Prostate gland (tissue), 2 donors: Measurements from ENCODE around the gene EIPR1. TPM values are rescaled to one million over a fixed set of nuclear protein-coding genes. Genes with fewer than 3 reads are reported as not detected.

Source experiments
- DNase-seq: peaks from one replicate; pipeline ENCODE4 v3.0.0-alpha.2; 2019; ENCODE audit warnings: low spot score
- H3K27ac ChIP-seq, 2 donors: fragments of 200-600 bp; sonication (generic); 2 replicates each; pipeline ENCODE4 v1.5.1; 2017 to 2019
- H3K27me3 ChIP-seq: fragments of 200-600 bp; sonication (generic); replicated peaks from 2 replicates; pipeline ENCODE4 v1.5.1; 2019; ENCODE audit not compliant: insufficient read depth
- H3K36me3 ChIP-seq, 2 donors: fragments of 200-600 bp; sonication (generic); 1 replicate in 1 of 2; 2 replicates in 1 of 2; pipeline versions ENCODE4 v1.5.1 to v1.8.1; 2017 to 2019
- H3K4me1 ChIP-seq: fragments of 200-600 bp; sonication (generic); replicated peaks from 2 replicates; pipeline ENCODE4 v1.5.1; 2019
- H3K4me3 ChIP-seq, 2 donors: fragments of 200-600 bp; sonication (generic); 2 replicates each; pipeline ENCODE4 v1.5.1; 2017 to 2019
- H3K9me3 ChIP-seq: fragments of 200-600 bp; sonication (generic); 2 replicates; pipeline ENCODE4 v1.5.1; 2017
- POLR2A ChIP-seq: fragments of 450-650 bp; IDR thresholded peaks from one replicate; pipeline ENCODE4 v1.6.1; 2016; ENCODE audit warnings: antibody characterized with exemption, mild to moderate bottlenecking
- POLR2AphosphoS5 ChIP-seq: sonication (generic); formaldehyde crosslinking; IDR thresholded peaks from one replicate; pipeline ENCODE4 v1.6.1; 2017; ENCODE audit warnings: antibody characterized with exemption
- whole genome bisulfite sequencing: methylation state at CpG from one replicate; pipeline ENCODE4 v1.1.5; 2018; 5-methylcytosine and 5-hydroxymethylcytosine counted together
- intact Hi-C: fragments of 100-400 bp; cut with DNase I; formaldehyde crosslinking; loops from one replicate; pipeline ENCODE4 v1.14.2; 2022
- total RNA-seq, 2 donors: library from RNA; depleted of rRNA; stranded (reverse); fragments of >200 nt; gene quantifications; one replicate each; pipeline ENCODE4 v1.1.0, GENCODE V29; 2016
- TF ChIP-seq, protein P1 (sequence below), 4 experiments: fragments of 200-600 bp in 2 of 4; fragments of 450-650 bp in 2 of 4; sonication (generic) in 2 of 4; IDR thresholded peaks; 1 replicate in 3 of 4; 2 replicates in 1 of 4; pipeline ENCODE4 v1.5.1; 2016 to 2019; ENCODE audit warnings: antibody characterized with exemption in 4 of 4, mild to moderate bottlenecking in 2 of 4, moderate library complexity in 2 of 4

EIPR1 gene
- total RNA-seq, 2 donors from 2014 or later: 30.0 to 52.3 TPM

DNA sequence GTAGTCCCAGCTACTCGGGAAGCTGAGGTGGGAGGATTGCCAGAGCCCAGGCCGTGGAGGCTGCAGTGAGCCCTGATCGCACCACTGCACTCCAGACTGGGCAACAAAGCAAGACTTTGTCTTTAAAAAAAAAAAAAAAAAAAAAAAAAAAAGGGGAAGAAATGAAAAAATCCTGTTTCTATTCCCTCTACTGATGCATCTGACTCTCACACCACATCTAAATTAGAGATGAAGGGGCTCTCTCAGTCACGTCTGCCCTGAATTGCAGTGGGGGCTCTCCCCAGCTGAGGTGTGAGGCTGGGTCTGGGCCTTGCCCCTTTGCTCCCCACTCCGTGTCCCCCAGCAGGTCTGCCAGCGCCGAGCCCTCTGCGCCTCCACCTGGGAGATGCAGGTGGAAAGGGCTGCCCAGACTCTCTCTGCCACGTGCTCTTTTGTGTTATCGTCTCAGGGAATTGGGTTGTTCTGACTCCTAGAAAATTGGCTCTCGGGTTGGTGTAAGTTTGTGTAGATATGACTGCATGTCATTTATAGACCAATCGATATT is 32.1 kb upstream of the EIPR1 start:
- Histone ChIP-seq H3K4me3 (no peak overlapping the region), H3K4me1 (peaks cover 13% of the 10 kb centered on the region), H3K27ac (no peak overlapping the region), H3K36me3 (no peaks in the 10 kb centered on the region), H3K27me3 (no peaks in the 10 kb centered on the region), H3K9me3 (no peaks in the 10 kb centered on the region)
- DNase-seq: no peak
- TF ChIP-seq POLR2AphosphoS5: no peak
- TF ChIP-seq POLR2A: no peak
- TF ChIP-seq, protein P1, sequence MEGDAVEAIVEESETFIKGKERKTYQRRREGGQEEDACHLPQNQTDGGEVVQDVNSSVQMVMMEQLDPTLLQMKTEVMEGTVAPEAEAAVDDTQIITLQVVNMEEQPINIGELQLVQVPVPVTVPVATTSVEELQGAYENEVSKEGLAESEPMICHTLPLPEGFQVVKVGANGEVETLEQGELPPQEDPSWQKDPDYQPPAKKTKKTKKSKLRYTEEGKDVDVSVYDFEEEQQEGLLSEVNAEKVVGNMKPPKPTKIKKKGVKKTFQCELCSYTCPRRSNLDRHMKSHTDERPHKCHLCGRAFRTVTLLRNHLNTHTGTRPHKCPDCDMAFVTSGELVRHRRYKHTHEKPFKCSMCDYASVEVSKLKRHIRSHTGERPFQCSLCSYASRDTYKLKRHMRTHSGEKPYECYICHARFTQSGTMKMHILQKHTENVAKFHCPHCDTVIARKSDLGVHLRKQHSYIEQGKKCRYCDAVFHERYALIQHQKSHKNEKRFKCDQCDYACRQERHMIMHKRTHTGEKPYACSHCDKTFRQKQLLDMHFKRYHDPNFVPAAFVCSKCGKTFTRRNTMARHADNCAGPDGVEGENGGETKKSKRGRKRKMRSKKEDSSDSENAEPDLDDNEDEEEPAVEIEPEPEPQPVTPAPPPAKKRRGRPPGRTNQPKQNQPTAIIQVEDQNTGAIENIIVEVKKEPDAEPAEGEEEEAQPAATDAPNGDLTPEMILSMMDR (IDR thresholded peaks at IDR 0.05): no peak
- intact Hi-C loops: no loop called here
- WGBS: 91% methylated on average over 12 of the region's 12 CpGs

DNA sequence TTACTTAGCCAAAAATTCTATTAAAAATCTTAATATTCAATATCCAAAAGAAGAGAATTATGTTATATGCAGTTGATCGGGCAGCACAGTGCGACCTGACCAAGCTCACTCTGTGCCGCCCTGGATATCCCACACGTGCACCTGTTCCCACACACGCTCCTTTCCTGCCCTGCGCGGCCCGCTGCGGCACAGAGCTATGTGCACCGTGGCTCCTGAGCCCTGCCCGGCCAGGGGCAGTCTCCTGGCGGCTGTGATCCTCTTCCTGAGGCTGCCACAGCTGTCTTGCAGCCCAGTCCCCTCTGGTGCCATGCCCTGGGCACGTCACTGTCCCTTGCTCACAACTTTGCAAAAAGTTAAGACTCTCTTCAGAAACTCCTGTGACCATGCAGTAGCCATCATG is 31.2 kb upstream of the EIPR1 start:
- DNase-seq: no peak
- peaks cover 14% of the 10 kb centered on the region for H3K4me1 ChIP-seq
- H3K36me3 ChIP-seq: no peaks in the 10 kb centered on the region
- no peak for TF ChIP-seq POLR2A
- no peak for TF ChIP-seq POLR2AphosphoS5
- TF ChIP-seq, protein P1 (IDR thresholded peaks at IDR 0.05): no peak
- H3K4me3 ChIP-seq: no peak overlapping the region
- H3K27me3 ChIP-seq: no peaks in the 10 kb centered on the region
- H3K27ac ChIP-seq: no peak overlapping the region
- intact Hi-C loops: no loop called here
- over 99% methylated on average over 13 of the region's 13 CpGs for WGBS
- no peaks in the 10 kb centered on the region for H3K9me3 ChIP-seq

DNA sequence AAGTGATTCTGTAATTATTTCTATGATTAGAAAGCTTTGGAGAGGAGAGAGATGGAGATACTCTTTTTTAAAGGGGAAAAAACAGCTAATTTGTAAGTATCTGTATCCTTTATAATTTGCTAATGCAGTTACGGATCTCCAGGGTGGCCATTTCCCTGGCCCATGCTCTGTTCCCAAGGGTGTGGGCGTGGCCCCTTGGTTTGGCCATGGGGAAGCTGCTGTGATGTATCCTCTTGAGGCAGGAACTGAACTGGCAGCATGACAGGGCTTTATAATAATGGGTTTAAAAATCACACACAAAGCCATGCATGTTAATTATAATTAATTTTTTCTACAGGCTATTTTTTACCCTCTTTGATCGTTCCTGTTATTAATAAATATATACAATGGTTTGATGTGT is 28.9 kb upstream of the EIPR1 start:
- no peaks in the 10 kb centered on the region for H3K27me3 ChIP-seq
- H3K9me3 ChIP-seq: no peaks in the 10 kb centered on the region
- intact Hi-C loops: no loop called here
- H3K4me1 ChIP-seq: peaks cover 14% of the 10 kb centered on the region
- no peak overlapping the region for H3K27ac ChIP-seq
- 79% methylated on average over 3 of the region's 3 CpGs for WGBS
- no peak for TF ChIP-seq POLR2A
- H3K36me3 ChIP-seq: no peaks in the 10 kb centered on the region
- DNase-seq: no peak
- no peak overlapping the region for H3K4me3 ChIP-seq

DNA sequence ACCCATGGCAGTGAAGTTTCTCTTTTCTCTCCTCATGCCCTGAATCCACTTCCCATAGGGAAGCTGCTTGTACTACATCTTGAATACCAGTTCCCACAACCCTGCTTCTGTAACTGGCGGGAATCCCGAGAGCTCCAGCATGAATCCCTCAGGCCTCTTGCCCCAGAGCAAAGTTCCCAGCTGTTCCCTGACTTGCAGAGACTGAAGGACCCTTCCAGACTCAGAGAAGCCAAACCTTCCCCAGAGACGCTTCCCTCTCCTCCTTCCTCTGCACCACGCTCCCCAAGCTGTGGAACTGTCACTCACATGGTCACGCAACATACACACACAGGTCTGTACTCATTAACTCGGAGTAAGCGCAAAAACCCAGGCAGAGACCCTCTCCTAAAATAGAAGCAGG is 28.3 kb upstream of the EIPR1 start:
- no peak overlapping the region for H3K4me3 ChIP-seq
- H3K36me3 ChIP-seq: no peaks in the 10 kb centered on the region
- intact Hi-C loops: no loop called here
- H3K9me3 ChIP-seq: no peaks in the 10 kb centered on the region
- H3K4me1 ChIP-seq: peaks cover 14% of the 10 kb centered on the region
- no peak overlapping the region for H3K27ac ChIP-seq
- no peak for DNase-seq
- no peaks in the 10 kb centered on the region for H3K27me3 ChIP-seq
- WGBS: 52% methylated on average over 7 of the region's 7 CpGs
- TF ChIP-seq, protein P1 (IDR thresholded peaks at IDR 0.05): no peak
- TF ChIP-seq POLR2AphosphoS5: no peak
- no peak for TF ChIP-seq POLR2A

DNA sequence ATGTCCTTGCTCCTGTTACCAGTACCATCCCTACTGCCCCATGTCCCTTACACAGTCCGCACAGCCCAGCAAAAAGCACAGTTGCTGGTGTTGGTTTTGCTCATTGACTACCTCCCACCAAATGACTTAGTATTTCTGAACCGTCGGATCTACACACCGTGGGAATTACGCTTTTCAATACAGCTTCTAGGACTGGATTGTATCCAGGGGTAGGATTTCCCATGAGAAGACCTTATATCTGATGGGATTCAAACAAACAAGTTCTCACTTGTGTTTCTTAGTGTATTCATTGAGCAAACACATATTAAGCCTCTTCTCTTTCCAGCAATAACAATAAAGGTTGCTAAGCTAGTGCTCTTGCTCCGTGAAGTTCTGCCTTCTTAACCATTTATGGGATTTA is 27.7 kb upstream of the EIPR1 start:
- intact Hi-C loops: no loop called here
- TF ChIP-seq POLR2AphosphoS5: peak; percentile 9
- TF ChIP-seq POLR2A: no peak
- H3K4me1 ChIP-seq: peaks cover 14% of the 10 kb centered on the region
- H3K27me3 ChIP-seq: no peaks in the 10 kb centered on the region
- DNase-seq: no peak
- no peak overlapping the region for H3K4me3 ChIP-seq
- H3K27ac ChIP-seq: peak overlapping the region in 1 of 2 donors; percentile 35
- no peaks in the 10 kb centered on the region for H3K36me3 ChIP-seq
- no peaks in the 10 kb centered on the region for H3K9me3 ChIP-seq
- 28% methylated on average over 6 of the region's 6 CpGs for WGBS

DNA sequence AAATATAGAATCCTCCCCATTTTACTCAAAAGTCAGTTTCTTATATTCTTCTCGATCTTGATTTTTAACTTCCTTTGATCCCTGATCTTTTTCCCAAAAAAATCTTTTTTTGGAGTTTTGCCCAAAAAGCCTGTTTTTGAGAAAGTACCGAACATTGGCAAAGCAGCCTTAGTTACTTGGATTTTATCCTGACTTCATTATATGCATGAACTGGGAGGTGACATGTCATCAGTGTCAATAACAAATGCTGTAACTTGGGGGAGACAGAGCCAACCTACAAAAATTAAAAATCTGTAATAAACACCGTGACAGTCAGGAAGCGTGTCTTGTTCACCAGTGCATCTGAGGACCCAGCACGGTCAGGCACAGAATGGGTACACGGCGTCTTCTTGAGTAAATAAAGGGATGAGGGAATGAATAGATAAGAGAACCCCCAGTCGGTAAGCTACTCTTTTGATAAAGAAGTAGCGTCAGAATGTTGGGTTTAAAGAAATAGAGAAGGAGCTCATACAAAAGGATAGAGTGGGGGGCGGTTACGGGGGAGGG is 26.8 kb upstream of the EIPR1 start:
- H3K27ac ChIP-seq: peak overlapping the region in 1 of 2 donors; percentile 35
- TF ChIP-seq POLR2AphosphoS5 (no peak), POLR2A (no peak)
- TF ChIP-seq, protein P1 (IDR thresholded peaks at IDR 0.05): no peak
- no peaks in the 10 kb centered on the region for H3K36me3 ChIP-seq
- no peak for DNase-seq
- whole genome bisulfite sequencing: 53% methylated on average over 11 of the region's 11 CpGs
- no peaks in the 10 kb centered on the region for H3K27me3 ChIP-seq
- H3K4me1 ChIP-seq: peaks cover 14% of the 10 kb centered on the region
- no peak overlapping the region for H3K4me3 ChIP-seq
- intact Hi-C loops: no loop called here
- no peaks in the 10 kb centered on the region for H3K9me3 ChIP-seq
